ENCODE results near the gene THPO. TPM values are rescaled to one million over a fixed set of nuclear protein-coding genes. Genes with fewer than 3 reads are reported as not detected.

The THPO gene
- total RNA-seq, 1 donor from 2014 or later, result 0.20 TPM

- Histone ChIP-seq H3K36me3 (peaks cover 100% of the 10 kb centered on the region), H3K4me3 (no peak overlapping the region), H3K4me1 (peaks cover 1% of the 10 kb centered on the region), H3K9me3 (no peaks in the 10 kb centered on the region), H3K27ac (no peak overlapping the region), H3K27me3 (no peaks in the 10 kb centered on the region)
- intact Hi-C loops (cut with DNase I), result no loop called here
- TF ChIP-seq CTCF (IDR thresholded peaks at IDR 0.05), result no peak
- DNase-seq (no peak), ATAC-seq (no peak)
These were observed 50.8 kb downstream of the THPO start for GRCh38 chr3:184327171-184327570.

- H3K9me3 ChIP-seq, result no peaks in the 10 kb centered on the region
- DNase-seq (no peak), ATAC-seq (no peak)
- no peaks in the 10 kb centered on the region for H3K27me3 ChIP-seq
- H3K4me3 ChIP-seq, result no peak overlapping the region
- H3K27ac ChIP-seq, result no peak overlapping the region
- intact Hi-C loops (cut with DNase I), result no loop called here
- H3K36me3 ChIP-seq, result peaks cover 100% of the 10 kb centered on the region
- TF ChIP-seq CTCF (IDR thresholded peaks at IDR 0.05), result no peak
- H3K4me1 ChIP-seq, result peaks cover 10% of the 10 kb centered on the region
These were observed 52.2 kb downstream of the THPO start for GRCh38 chr3:184325715-184326369.

- Histone ChIP-seq H3K9me3 (no peaks in the 10 kb centered on the region), H3K27ac (no peak overlapping the region), H3K27me3 (no peaks in the 10 kb centered on the region), H3K4me3 (no peak overlapping the region), H3K36me3 (peaks cover 100% of the 10 kb centered on the region), H3K4me1 (peaks cover 16% of the 10 kb centered on the region)
- intact Hi-C loops (cut with DNase I), result no loop called here
- ATAC-seq (no peak), DNase-seq (no peak)
- no peak for TF ChIP-seq CTCF (IDR thresholded peaks at IDR 0.05)
These were observed 52.7 kb downstream of the THPO start for GRCh38 chr3:184325269-184325668.

- TF ChIP-seq CTCF (IDR thresholded peaks at IDR 0.05), result no peak
- Histone ChIP-seq H3K9me3 (no peaks in the 10 kb centered on the region), H3K27me3 (no peaks in the 10 kb centered on the region), H3K36me3 (peaks cover 90% of the 10 kb centered on the region), H3K27ac (no peak overlapping the region), H3K4me3 (no peak overlapping the region), H3K4me1 (peaks cover 28% of the 10 kb centered on the region)
- intact Hi-C loops (cut with DNase I), result no loop called here
- no peak for DNase-seq
- no peak for ATAC-seq
These were observed 54.3 kb downstream of the THPO start for GRCh38 chr3:184323696-184324095.

- H3K27me3 ChIP-seq, result no peaks in the 10 kb centered on the region
- peaks cover 90% of the 10 kb centered on the region for H3K36me3 ChIP-seq
- H3K27ac ChIP-seq, result peak overlapping the region; percentile 1
- DNase-seq (no peak), ATAC-seq (no peak)
- no peak for TF ChIP-seq CTCF (IDR thresholded peaks at IDR 0.05)
- no peak overlapping the region for H3K4me3 ChIP-seq
- intact Hi-C loops (cut with DNase I), result no loop called here
- peaks cover 35% of the 10 kb centered on the region for H3K4me1 ChIP-seq
- no peaks in the 10 kb centered on the region for H3K9me3 ChIP-seq
These were observed 55.1 kb downstream of the THPO start for GRCh38 chr3:184322731-184323487.

Other genes with a start within 250 kb of the THPO start
- 37.6 TPM for gene EIF2B5, start 242.8 kb downstream of the THPO start, total RNA-seq
- gene DVL3, start 222.8 kb downstream of the THPO start, total RNA-seq, result 54.1 TPM
- 245 TPM for gene AP2M1, start 203.4 kb downstream of the THPO start, total RNA-seq
- 60.9 TPM for gene ABCF3, start 192.0 kb downstream of the THPO start, total RNA-seq
- gene VWA5B2, start 148.6 kb downstream of the THPO start, total RNA-seq, result not detected
- gene ALG3, start 129.2 kb downstream of the THPO start, total RNA-seq, result 33.8 TPM
- gene EEF1AKMT4, start 128.5 kb downstream of the THPO start, total RNA-seq, result 2.7 TPM
- gene CAMK2N2, start 116.7 kb downstream of the THPO start, total RNA-seq, result not detected
- gene ECE2, start 102.2 kb downstream of the THPO start, total RNA-seq, result not detected
- 152 TPM for gene PSMD2, start 79.0 kb downstream of the THPO start, total RNA-seq
- 295 TPM for gene EIF4G1, start 63.6 kb downstream of the THPO start, total RNA-seq
- 19.0 TPM for gene FAM131A, start 40.6 kb downstream of the THPO start, total RNA-seq
- 3.8 TPM for gene CLCN2, start 16.6 kb downstream of the THPO start, total RNA-seq
- 63.2 TPM for gene POLR2H, start 16.5 kb downstream of the THPO start, total RNA-seq
- 5.3 TPM for gene CHRD, start 1.8 kb upstream of the THPO start, total RNA-seq
- 7.8 TPM for gene EPHB3, start 183.6 kb upstream of the THPO start, total RNA-seq

Data from upper lobe of right lung (tissue), 1 donor.